Measurements from ENCODE around the gene SLC38A11. TPM values are rescaled to one million over a fixed set of nuclear protein-coding genes. Genes with fewer than 3 reads are reported as not detected.

SLC38A11 gene
- total RNA-seq, 1 donor from 2014 or later, result not detected

GRCh38 chr2:164859251-164859818, 96.0 kb downstream of the SLC38A11 start:
- H3K4me3 ChIP-seq, result no peak overlapping the region
- no peaks in the 10 kb centered on the region for H3K79me2 ChIP-seq (ENCODE audit: low read depth)
- no peaks in the 10 kb centered on the region for H3K27me3 Mint-ChIP-seq (ENCODE audit: insufficient read depth, low read depth)
- H3K9me3 ChIP-seq (ENCODE audit: low read depth), result no peaks in the 10 kb centered on the region
- peak overlapping the region; percentile 30 for H2AFZ ChIP-seq (replicated peaks)
- H3K9me3 Mint-ChIP-seq, result no peaks in the 10 kb centered on the region
- H3K4me3 Mint-ChIP-seq, result no peak overlapping the region
- H3F3A ChIP-seq (ENCODE audit: low read depth), result no peaks in the 10 kb centered on the region
- H4K20me1 ChIP-seq (ENCODE audit: low read depth), result no peaks in the 10 kb centered on the region
- H3K4me1 ChIP-seq, result no peaks in the 10 kb centered on the region
- no peaks in the 10 kb centered on the region for H3K36me3 ChIP-seq
- DNase-seq (ENCODE audit: low spot score), result no peak
- no peaks in the 10 kb centered on the region for H3K36me3 Mint-ChIP-seq
- H3K4me2 ChIP-seq, result no peak overlapping the region
- no peak overlapping the region for H3K27ac ChIP-seq
- no peak overlapping the region for H3K27ac Mint-ChIP-seq
- TF ChIP-seq CTCF (IDR thresholded peaks at IDR 0.05), result no peak
- no peak for TF ChIP-seq EZH2 (IDR thresholded peaks at IDR 0.05)
- TF ChIP-seq EZH2phosphoT487 (IDR thresholded peaks at IDR 0.05), result no peak
- H3K27me3 ChIP-seq, result no peaks in the 10 kb centered on the region
- no peak overlapping the region for H3K9ac ChIP-seq
- no peaks in the 10 kb centered on the region for H3K4me1 Mint-ChIP-seq

GRCh38 chr2:164852086-164852485, 103.2 kb downstream of the SLC38A11 start:
- TF ChIP-seq CTCF (IDR thresholded peaks at IDR 0.05) (no peak), EZH2phosphoT487 (IDR thresholded peaks at IDR 0.05) (no peak), EZH2 (IDR thresholded peaks at IDR 0.05) (no peak)
- Histone ChIP-seq H3K4me1 (no peaks in the 10 kb centered on the region), H4K20me1 (ENCODE audit: low read depth) (no peaks in the 10 kb centered on the region), H3K27me3 (no peaks in the 10 kb centered on the region), H3K27ac (no peak overlapping the region), H3K4me2 (no peak overlapping the region), H3K4me3 (no peak overlapping the region), H2AFZ (replicated peaks) (no peak overlapping the region), H3K9ac (no peak overlapping the region), H3K36me3 (no peaks in the 10 kb centered on the region), H3K79me2 (ENCODE audit: low read depth) (no peaks in the 10 kb centered on the region), H3F3A (ENCODE audit: low read depth) (no peaks in the 10 kb centered on the region), H3K9me3 (ENCODE audit: low read depth) (no peaks in the 10 kb centered on the region)
- no peak overlapping the region for H3K27ac Mint-ChIP-seq
- no peak for DNase-seq (ENCODE audit: low spot score)
- no peaks in the 10 kb centered on the region for H3K36me3 Mint-ChIP-seq
- no peaks in the 10 kb centered on the region for H3K27me3 Mint-ChIP-seq (ENCODE audit: insufficient read depth, low read depth)
- no peaks in the 10 kb centered on the region for H3K9me3 Mint-ChIP-seq
- no peak overlapping the region for H3K4me3 Mint-ChIP-seq
- peaks cover 4% of the 10 kb centered on the region for H3K4me1 Mint-ChIP-seq

GRCh38 chr2:164850235-164850634, 105.1 kb downstream of the SLC38A11 start:
- no peaks in the 10 kb centered on the region for H3K4me1 ChIP-seq
- H3K9me3 Mint-ChIP-seq, result no peaks in the 10 kb centered on the region

More at GRCh38 chr2:164850235-164850634, 105.1 kb downstream of the SLC38A11 start:
- H3F3A ChIP-seq (ENCODE audit: low read depth), result no peaks in the 10 kb centered on the region
- TF ChIP-seq EZH2phosphoT487 (IDR thresholded peaks at IDR 0.05) (no peak), CTCF (IDR thresholded peaks at IDR 0.05) (no peak), EZH2 (IDR thresholded peaks at IDR 0.05) (no peak)
- Mint-ChIP-seq H3K27me3 (ENCODE audit: insufficient read depth, low read depth) (no peaks in the 10 kb centered on the region), H3K27ac (no peak overlapping the region), H3K4me3 (no peak overlapping the region), H3K36me3 (no peaks in the 10 kb centered on the region), H3K4me1 (peaks cover 4% of the 10 kb centered on the region)
- no peaks in the 10 kb centered on the region for H3K27me3 ChIP-seq
- no peak overlapping the region for H2AFZ ChIP-seq (replicated peaks)
- no peaks in the 10 kb centered on the region for H3K79me2 ChIP-seq (ENCODE audit: low read depth)
- H3K9me3 ChIP-seq (ENCODE audit: low read depth), result no peaks in the 10 kb centered on the region
- H3K36me3 ChIP-seq, result no peaks in the 10 kb centered on the region
- no peak overlapping the region for H3K9ac ChIP-seq
- no peak overlapping the region for H3K27ac ChIP-seq
- H3K4me2 ChIP-seq, result no peak overlapping the region
- H3K4me3 ChIP-seq, result no peak overlapping the region
- no peaks in the 10 kb centered on the region for H4K20me1 ChIP-seq (ENCODE audit: low read depth)
- DNase-seq (ENCODE audit: low spot score), result no peak
